Sigmoid colon (tissue), 7 donors: ENCODE measurements around the gene PTPN13. TPM values are rescaled to one million over a fixed set of nuclear protein-coding genes. Genes with fewer than 3 reads are reported as not detected.

Experiments
- DNase-seq: peaks from one replicate; pipeline ENCODE4 v3.0.0-alpha.2; 2019
- H3K27ac ChIP-seq, 4 donors: fragments of 200-600 bp; sonication (generic); one replicate each; pipeline ENCODE4 v1.5.1; 2016 to 2019; ENCODE audit warnings: mild to moderate bottlenecking in 1 of 4
- H3K27me3 ChIP-seq, 3 donors: fragments of 200-600 bp; sonication (generic); one replicate each; pipeline ENCODE4 v1.5.1; 2019; ENCODE audit warnings: mild to moderate bottlenecking in 1 of 3
- H3K36me3 ChIP-seq, 4 donors: fragments of 200-600 bp; sonication (generic); one replicate each; pipeline ENCODE4 v1.5.1; 2016 to 2019
- H3K4me1 ChIP-seq, 4 donors: fragments of 200-600 bp; sonication (generic); one replicate each; pipeline ENCODE4 v1.5.1; 2017 to 2019
- H3K4me3 ChIP-seq, 4 donors: fragments of 200-600 bp; sonication (generic); one replicate each; pipeline ENCODE4 v1.5.1; 2017 to 2019; ENCODE audit warnings: mild to moderate bottlenecking in 2 of 4, moderate library complexity in 1 of 4
- H3K9me3 ChIP-seq, 4 donors: fragments of 200-600 bp in 3 of 4; sonication (generic) in 3 of 4; one replicate each; pipeline versions ENCODE4 v1.5.1 to v1.6.1; 2013 to 2019
- EP300 ChIP-seq, 4 donors: sonication (generic); formaldehyde crosslinking; IDR thresholded peaks; one replicate each; pipeline ENCODE4 v1.6.1; 2017; ENCODE audit warnings: antibody characterized with exemption in 4 of 4
- POLR2A ChIP-seq, 2 donors: fragments of 450-650 bp; IDR thresholded peaks; one replicate each; pipeline ENCODE4 v1.6.1; 2016; ENCODE audit warnings: antibody characterized with exemption in 2 of 2, mild to moderate bottlenecking in 2 of 2, moderate library complexity in 2 of 2
- POLR2AphosphoS5 ChIP-seq, 4 donors: sonication (generic); formaldehyde crosslinking; IDR thresholded peaks; one replicate each; pipeline ENCODE4 v1.6.1; 2017; ENCODE audit warnings: antibody characterized with exemption in 4 of 4
- WGBS, 2 donors: extraction: QIAGEN DNeasy Blood & Tissue Kit; methylation state at CpG; one replicate each; pipeline ENCODE4 v1.1.7; 2013; 5-methylcytosine and 5-hydroxymethylcytosine counted together
- intact Hi-C: fragments of 100-400 bp; cut with DNase I; formaldehyde crosslinking; loops from one replicate; pipeline ENCODE4 v1.15.1; 2023
- polyA plus RNA-seq, 3 donors: library from polyadenylated mRNA; stranded (reverse); fragments of 200-250 nt; gene quantifications; one replicate each; pipeline ENCODE4 v1.2.3, GENCODE V29; 2013
- total RNA-seq, 4 donors: library from RNA; depleted of rRNA; stranded (reverse); fragments of >200 nt; gene quantifications; one replicate each; pipeline ENCODE4 v1.1.0, GENCODE V29; 2016
- TF ChIP-seq, protein P1 (sequence below), 4 experiments: fragments of 450-650 bp in 3 of 4; fragments of 200-600 bp in 1 of 4; IDR thresholded peaks; one replicate each; pipeline ENCODE4 v1.5.1; 2016 to 2019; ENCODE audit warnings: antibody characterized with exemption in 4 of 4, mild to moderate bottlenecking in 3 of 4, moderate library complexity in 2 of 4
- donor health status: healthy with polysubstance abuse.
- donor health status: Bipolar disorder and iron deficiency.
- donor health status: healthy.

PTPN13 gene
- total and polyA plus RNA-seq, 7 donors: 0.60 to 16.1 (median 9.9) TPM

DNA sequence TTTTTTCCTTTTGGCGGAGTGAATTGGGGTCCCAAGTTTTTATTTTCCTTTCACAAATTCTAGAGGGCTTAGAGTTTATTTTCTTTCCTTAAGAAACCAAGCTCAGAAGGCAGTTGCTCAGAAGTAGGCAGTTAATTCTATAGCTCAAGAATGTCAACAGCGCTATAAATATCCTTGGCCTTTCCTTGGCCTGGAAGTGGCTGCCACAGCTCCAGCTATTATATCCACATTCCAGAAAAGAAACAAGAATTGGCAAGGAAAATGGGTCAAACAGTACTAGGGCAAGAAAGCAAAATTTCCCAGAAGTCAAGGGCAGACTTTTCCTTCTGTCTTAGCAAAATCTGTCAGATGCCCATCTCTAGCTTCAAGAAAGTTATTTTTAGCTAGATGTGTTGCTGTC, 224.1 kb downstream of the PTPN13 start:
- Histone ChIP-seq H3K27ac (no peak overlapping the region), H3K4me1 (no peaks in the 10 kb centered on the region), H3K4me3 (no peak overlapping the region), H3K36me3 (peaks cover 0 to 19% (median 4%) of the 10 kb centered on the region in 4 donors), H3K27me3 (no peaks in the 10 kb centered on the region), H3K9me3 (peaks cover 0 to 10% (median 0%) of the 10 kb centered on the region in 4 donors)
- TF ChIP-seq POLR2AphosphoS5 (IDR thresholded peaks at IDR 0.05) (no peak), POLR2A (IDR thresholded peaks at IDR 0.05) (no peak), EP300 (IDR thresholded peaks at IDR 0.05) (no peak)
- TF ChIP-seq, protein P1, sequence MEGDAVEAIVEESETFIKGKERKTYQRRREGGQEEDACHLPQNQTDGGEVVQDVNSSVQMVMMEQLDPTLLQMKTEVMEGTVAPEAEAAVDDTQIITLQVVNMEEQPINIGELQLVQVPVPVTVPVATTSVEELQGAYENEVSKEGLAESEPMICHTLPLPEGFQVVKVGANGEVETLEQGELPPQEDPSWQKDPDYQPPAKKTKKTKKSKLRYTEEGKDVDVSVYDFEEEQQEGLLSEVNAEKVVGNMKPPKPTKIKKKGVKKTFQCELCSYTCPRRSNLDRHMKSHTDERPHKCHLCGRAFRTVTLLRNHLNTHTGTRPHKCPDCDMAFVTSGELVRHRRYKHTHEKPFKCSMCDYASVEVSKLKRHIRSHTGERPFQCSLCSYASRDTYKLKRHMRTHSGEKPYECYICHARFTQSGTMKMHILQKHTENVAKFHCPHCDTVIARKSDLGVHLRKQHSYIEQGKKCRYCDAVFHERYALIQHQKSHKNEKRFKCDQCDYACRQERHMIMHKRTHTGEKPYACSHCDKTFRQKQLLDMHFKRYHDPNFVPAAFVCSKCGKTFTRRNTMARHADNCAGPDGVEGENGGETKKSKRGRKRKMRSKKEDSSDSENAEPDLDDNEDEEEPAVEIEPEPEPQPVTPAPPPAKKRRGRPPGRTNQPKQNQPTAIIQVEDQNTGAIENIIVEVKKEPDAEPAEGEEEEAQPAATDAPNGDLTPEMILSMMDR (IDR thresholded peaks at IDR 0.05): no peak
- intact Hi-C loops: no loop called here
- 94 to 96% methylated on average over 2 of the region's 2 CpGs for WGBS, 2 donors
- no peak for DNase-seq

GRCh38 chr4:86818841-86819240, 224.7 kb downstream of the PTPN13 start:
- WGBS, 2 donors: 79 to 82% methylated on average over 3 of the region's 3 CpGs
- no peaks in the 10 kb centered on the region for H3K27me3 ChIP-seq
- intact Hi-C loops: no loop called here
- no peak overlapping the region for H3K27ac ChIP-seq
- H3K36me3 ChIP-seq: peaks cover 0 to 13% (median 4%) of the 10 kb centered on the region in 4 donors
- no peak for DNase-seq
- TF ChIP-seq POLR2AphosphoS5 (IDR thresholded peaks at IDR 0.05): no peak
- TF ChIP-seq EP300 (IDR thresholded peaks at IDR 0.05): no peak
- no peak for TF ChIP-seq POLR2A (IDR thresholded peaks at IDR 0.05)
- TF ChIP-seq, protein P1 (IDR thresholded peaks at IDR 0.05): no peak
- H3K4me1 ChIP-seq: no peaks in the 10 kb centered on the region
- no peak overlapping the region for H3K4me3 ChIP-seq
- H3K9me3 ChIP-seq: peaks cover 0 to 10% (median 0%) of the 10 kb centered on the region in 4 donors

DNA sequence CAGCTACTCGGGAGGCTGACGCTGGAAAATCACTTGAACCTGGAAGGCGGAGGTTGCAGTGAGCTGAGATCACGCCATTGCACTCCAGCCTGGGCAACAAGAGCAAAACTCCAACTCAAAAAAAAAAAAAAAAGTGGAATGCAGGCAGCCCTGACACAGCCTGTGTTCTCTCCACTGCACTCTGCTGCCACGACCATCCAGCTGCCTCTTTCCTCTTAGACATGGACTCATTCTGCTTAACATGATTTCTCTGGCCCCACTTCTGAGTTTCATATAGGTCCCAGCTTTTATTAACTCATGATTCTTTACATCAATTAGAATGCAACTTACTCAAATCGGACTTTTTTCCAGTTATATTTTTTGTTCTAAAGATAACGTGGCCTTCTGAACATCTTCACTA, 225.4 kb downstream of the PTPN13 start:
- Histone ChIP-seq H3K4me1 (no peaks in the 10 kb centered on the region), H3K27me3 (no peaks in the 10 kb centered on the region), H3K9me3 (peaks cover 0 to 10% (median 0%) of the 10 kb centered on the region in 4 donors), H3K27ac (no peak overlapping the region), H3K36me3 (peaks cover 0 to 9% (median 3%) of the 10 kb centered on the region in 4 donors), H3K4me3 (no peak overlapping the region)
- no peak for TF ChIP-seq POLR2AphosphoS5 (IDR thresholded peaks at IDR 0.05)
- TF ChIP-seq, protein P1 (IDR thresholded peaks at IDR 0.05): no peak
- no peak for TF ChIP-seq POLR2A (IDR thresholded peaks at IDR 0.05)
- TF ChIP-seq EP300 (IDR thresholded peaks at IDR 0.05): no peak
- WGBS, 2 donors: 87 to 90% methylated on average over 7 of the region's 7 CpGs
- intact Hi-C loops: no loop called here
- DNase-seq: no peak

GRCh38 chr4:86821151-86821550, 227.0 kb downstream of the PTPN13 start:
- H3K9me3 ChIP-seq: peaks cover 0 to 4% (median 0%) of the 10 kb centered on the region in 4 donors
- H3K4me3 ChIP-seq: no peak overlapping the region
- intact Hi-C loops: no loop called here
- no peak overlapping the region for H3K27ac ChIP-seq
- DNase-seq: no peak
- H3K27me3 ChIP-seq: no peaks in the 10 kb centered on the region
- 64 to 68% methylated on average over 1 of the region's 1 CpG for WGBS, 2 donors
- no peak for TF ChIP-seq EP300 (IDR thresholded peaks at IDR 0.05)
- TF ChIP-seq, protein P1 (IDR thresholded peaks at IDR 0.05): no peak
- no peak for TF ChIP-seq POLR2AphosphoS5 (IDR thresholded peaks at IDR 0.05)
- no peak for TF ChIP-seq POLR2A (IDR thresholded peaks at IDR 0.05)
- no peaks in the 10 kb centered on the region for H3K36me3 ChIP-seq
- H3K4me1 ChIP-seq: no peaks in the 10 kb centered on the region

GRCh38 chr4:86822136-86822535, 228.0 kb downstream of the PTPN13 start:
- H3K27ac ChIP-seq: no peak overlapping the region
- WGBS, 2 donors: 97 to 98% methylated on average over 2 of the region's 2 CpGs
- TF ChIP-seq EP300 (IDR thresholded peaks at IDR 0.05): no peak
- TF ChIP-seq POLR2AphosphoS5 (IDR thresholded peaks at IDR 0.05): no peak
- no peak for TF ChIP-seq POLR2A (IDR thresholded peaks at IDR 0.05)
- TF ChIP-seq, protein P1 (IDR thresholded peaks at IDR 0.05): no peak
- no peak for DNase-seq
- no peaks in the 10 kb centered on the region for H3K4me1 ChIP-seq
- no peaks in the 10 kb centered on the region for H3K36me3 ChIP-seq
- intact Hi-C loops: no loop called here
- no peak overlapping the region for H3K4me3 ChIP-seq
- H3K27me3 ChIP-seq: no peaks in the 10 kb centered on the region
- no peaks in the 10 kb centered on the region for H3K9me3 ChIP-seq
